ENCODE results near the gene DHFR.

DHFR gene

DNA sequence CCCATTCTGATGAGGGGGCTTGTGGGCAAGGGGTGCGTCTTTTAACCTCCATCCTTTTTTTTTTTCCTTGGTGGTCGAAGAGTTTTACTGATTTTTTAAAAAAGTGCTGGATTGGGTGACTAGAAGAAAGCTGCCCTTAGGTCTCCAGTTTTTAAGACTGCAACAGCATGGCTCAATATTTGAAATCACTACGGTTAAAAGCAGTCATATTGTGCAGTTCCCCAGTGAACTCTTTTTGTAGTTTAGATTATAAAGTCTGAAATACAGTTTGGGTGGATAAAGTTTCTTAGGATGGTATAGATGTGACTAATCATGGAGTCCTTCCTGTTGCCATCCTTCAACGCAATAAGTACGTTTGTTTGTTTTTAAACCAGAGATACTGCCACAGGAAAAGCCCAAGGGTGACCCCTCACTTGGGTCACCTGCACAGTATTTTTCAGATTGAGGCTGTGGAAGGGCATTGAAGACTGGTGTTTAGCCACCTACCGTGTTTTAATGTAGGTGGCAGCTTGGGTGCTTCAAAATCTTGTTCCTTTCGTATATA is 520 bp upstream of the DHFR start:
- no peak for DNase-seq (ENCODE audit: low spot score)

DNA sequence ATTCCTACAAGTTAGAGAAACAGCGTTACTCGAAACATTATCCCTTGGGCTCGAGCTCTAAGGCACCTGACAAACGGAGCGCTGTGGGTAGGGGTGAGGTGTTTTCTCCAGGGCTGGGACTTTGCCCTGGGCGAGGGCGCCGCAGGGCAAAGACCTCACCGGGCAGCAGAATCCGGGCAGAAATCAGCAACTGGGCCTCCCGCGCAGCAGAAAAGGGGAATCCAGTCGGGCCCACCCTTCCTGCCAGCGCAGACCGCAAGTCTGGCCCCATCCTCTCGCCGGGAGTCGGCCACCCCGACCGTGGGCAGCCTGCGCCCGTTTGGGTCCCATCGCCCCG is 761 bp downstream of the DHFR start:
- DNase-seq (ENCODE audit: low spot score) = no peak

DNA sequence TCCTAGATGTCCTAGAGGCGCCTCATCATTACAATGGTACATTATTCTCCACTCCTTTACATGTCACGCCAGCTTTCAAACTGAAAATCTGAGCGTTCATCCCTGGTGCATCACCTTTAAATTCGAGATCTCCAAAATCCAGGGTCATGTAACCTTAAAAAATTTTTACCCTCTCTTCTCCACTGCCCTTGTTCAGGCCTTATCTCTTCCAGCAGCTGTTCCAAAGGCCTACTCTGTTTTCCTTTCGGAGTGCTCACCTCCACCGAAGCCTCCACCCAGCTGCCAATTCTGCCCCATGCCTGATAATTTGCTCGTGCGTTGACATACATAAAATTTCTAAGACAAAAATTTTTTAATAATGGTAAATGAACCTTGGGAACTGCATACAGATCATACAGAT is 1.3 kb downstream of the DHFR start:
- DNase-seq (ENCODE audit: low spot score) = no peak

DNA sequence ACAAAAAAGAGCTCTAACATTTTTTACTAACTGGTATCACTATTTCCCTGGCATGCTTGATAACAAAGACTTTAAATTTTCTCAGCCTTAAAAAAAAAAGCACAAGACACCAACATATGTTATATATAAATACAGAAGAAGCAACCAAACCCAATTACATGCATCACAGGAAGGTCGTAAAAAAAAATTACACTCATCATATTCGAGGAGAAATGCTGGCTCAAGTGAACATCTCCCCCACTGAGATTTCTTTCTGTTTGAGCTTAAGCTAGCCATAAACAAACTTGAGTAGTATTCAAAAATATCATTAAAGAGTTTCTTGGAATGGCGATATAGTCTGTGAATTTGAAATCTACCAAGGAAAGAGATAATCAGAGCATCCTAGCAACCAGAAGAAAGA is 7.9 kb downstream of the DHFR start:
- no peak for DNase-seq (ENCODE audit: low spot score)

DNA sequence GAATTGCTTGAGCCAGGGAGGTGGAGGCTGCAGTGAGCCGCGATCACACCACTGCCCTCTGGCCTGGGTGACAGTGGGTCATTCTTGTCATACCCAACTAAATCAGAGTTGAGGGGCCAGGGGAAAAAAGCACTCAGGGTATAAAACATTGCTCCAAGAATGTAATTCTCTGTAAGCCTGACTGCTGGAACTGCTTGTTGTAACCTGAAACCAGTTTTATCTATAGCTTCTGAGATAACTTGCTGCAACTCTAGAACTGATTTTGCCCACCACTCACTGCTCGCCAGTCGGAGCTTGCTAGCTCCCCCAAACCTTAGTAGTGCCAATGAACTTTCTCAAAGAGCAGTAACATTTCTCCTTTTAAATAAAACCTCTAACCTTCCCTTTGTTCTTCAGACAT is 9.9 kb downstream of the DHFR start:
- DNase-seq (ENCODE audit: low spot score) = no peak

DNA sequence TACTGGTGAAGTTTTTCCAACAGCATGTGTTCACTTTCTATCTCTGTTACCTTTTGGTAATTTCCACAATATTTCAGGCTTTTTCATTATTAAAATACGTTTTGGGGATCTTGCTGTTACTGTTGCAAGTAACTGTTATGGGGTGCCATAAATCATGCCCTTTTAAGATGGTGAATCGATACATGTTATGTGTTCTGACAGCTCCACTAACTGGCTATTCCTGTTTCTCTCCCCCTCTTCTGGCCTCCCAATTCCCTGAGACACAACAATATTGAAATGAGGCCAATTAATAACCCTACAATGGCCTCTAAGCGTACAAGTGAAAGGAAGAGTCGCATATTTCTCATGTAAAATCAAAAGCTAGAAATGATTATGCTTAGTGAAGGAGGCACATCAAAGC is 13.4 kb downstream of the DHFR start:
- DNase-seq (ENCODE audit: low spot score) = no peak

DNA sequence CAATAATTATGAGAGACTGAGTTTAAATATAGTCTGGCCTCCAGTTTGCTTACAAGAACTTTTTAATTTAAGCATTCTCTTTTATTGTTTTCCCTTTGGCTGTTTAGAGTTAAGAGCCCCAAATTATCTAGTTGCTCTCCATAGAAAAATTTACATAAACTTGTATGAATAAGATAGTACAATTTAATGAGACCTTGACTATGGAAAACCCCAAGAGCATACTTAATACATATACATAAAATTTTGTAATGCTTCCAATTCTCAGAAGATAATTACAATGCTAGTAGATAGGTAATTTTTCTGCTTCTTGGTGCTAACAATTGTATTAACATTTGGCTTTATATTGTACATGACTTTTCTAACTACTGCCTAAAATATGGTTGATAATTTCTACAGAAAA is 20.6 kb downstream of the DHFR start:
- DNase-seq (ENCODE audit: low spot score) = no peak

DNA sequence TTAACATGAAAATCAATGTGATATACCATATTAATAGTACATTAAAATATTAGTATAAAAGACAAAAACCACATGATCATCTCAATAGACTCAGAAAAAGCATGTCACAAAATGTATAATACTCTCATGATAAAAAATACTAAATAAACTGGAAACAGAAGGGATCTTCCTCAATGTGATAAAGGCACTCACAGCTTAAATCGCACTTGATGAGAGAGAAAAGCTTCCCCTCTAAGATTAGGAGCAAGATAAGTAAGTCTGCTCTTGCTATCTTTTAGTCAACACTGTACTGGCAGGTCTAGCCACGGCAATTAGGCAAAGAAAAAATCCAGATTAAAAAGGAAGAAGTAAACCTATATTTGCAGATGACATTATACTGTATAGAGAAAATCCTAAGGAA is 22.1 kb downstream of the DHFR start:
- no peak for DNase-seq (ENCODE audit: low spot score)

DNA sequence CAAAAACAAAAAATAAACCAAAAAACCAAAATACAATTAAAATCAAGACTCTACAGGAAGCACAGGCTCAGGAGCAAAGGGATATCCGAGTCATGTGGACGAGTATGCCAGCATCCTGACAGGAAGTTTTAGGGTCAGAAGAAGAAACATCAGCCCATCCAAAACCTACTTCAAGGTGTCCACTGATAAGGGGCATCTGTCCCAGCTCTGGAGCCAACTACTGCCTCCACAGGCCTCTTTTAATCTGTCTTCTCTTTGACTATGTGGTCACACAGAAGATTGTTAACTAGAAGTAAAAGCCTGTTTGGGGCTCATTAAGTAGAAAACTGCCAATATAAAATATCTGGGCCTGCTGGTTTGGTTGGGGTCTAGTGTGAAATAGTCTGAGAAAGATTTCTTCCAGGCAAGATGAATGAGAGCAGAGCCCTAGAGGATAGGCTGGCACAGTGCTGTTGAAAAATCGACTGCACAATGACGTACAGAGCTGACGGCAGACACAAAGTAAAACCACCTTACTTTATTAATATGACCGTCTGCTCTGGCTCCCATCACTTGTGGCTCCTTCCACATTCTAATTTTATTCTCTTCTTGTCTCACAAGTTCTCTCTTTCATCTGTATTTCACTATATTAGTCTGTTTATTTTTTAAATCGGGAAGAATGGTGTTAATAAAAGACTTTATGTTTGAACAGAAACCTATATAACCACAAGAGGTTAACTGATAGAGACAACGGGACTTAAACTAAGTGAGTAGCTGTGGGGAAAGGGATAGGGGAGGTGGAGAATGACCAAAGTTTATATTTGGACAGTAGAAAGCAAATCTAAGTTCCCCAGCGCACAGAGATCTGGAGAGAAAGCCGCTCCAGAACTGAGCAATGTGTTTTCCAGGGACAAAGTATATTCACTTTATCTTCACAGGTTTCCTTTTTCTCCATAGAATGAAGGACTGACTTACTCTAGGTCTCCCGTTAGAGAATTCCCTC is 23.2 kb downstream of the DHFR start:
- DNase-seq (ENCODE audit: low spot score) = no peak

DNA sequence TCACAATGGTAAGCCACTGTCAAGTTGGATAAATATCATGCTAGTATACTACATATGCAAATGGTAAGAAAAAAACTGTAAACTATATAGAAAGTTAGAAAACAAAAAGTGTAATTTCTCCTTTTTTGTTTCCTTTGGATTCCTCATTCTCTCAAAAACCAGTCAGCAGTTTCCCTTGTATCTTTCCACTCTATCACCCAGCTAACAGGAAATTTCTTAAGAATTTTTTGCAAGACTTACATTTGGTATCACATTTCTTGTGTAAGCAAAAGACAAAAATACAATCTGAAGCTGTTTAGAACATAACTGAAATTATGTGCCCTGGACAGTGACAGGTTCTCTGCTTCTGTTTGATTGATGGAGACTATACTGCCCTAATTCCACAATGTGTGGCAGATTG is 25.5 kb downstream of the DHFR start:
- DNase-seq (ENCODE audit: low spot score) = no peak

DNA sequence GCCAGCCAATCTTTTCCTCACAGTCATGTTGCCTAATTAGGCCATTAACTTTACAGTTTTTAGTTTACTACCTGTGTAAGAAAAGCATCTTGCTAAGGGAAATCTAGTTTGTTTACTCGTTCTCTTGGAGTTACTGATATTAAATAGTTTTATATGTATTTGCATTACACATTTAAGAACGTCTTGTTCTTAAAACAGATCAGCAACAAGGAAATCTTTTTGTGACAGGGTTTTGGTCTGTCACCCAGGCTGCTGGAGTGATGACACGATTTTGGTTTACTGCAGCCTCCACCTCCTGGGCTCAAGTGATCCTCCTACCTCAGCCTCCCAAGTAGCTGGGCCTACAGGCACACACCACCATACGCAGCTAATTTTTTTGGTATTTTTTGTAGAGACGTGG is 29.6 kb downstream of the DHFR start:
- no peak for DNase-seq (ENCODE audit: low spot score)

DNA sequence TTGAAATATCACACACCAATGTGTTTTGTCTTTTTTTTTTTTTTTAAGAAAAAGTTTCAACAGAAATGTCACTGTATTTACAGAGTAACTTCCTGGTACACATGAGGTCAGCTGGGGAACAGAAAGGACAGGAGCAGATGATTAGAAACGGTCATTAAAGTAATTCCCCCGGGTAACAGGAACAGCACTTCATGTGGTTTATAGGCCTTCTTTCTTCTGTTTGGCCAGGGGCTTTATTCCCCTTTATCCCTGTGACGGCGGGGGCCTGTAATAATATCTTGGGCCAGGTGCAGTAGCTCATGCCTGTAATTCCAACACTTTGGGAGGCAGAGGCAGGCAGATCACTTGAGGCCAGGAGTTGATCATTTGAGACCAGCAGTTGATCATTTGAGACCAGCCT is 30.8 kb downstream of the DHFR start:
- DNase-seq (ENCODE audit: low spot score) = no peak

DNA sequence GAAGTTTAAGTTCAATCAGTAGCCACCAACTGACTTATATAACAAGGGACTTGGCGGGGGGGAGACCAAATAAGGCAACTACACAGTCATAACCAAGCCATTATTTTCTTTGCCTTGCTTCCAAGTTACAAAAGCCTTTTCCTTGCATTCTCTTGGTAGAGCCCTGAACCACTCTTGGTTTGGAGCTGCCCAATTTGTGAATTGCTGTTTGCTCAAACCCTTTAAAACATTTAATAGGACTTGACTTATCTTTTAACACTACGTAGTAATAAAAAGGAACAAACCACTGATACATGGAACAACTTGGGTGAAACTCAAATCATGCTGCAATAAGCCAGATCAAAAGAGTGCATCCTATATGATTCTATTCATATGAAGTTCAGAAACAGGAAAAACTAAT is 32.0 kb downstream of the DHFR start:
- DNase-seq (ENCODE audit: low spot score) = no peak

DNA sequence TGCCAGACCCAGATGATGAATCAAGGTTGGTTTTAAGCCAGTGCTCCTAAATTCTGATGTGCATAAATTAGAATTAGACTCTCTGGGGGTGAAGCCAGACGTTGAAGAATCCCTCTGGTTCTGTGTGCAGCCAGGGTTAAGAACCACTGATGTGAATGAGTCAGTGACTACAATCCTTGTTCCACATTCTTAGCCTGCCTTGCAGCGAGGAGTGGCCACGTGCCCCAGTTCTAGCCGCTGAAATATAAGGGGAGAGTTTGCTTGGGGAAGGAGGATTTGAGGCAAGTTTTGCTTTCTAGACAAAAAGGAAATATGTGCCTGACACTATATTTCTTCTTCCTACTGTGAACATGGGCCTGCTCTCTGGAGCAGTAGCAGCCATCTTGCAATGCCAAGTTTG is 34.6 kb downstream of the DHFR start:
- no peak for DNase-seq (ENCODE audit: low spot score)

DNA sequence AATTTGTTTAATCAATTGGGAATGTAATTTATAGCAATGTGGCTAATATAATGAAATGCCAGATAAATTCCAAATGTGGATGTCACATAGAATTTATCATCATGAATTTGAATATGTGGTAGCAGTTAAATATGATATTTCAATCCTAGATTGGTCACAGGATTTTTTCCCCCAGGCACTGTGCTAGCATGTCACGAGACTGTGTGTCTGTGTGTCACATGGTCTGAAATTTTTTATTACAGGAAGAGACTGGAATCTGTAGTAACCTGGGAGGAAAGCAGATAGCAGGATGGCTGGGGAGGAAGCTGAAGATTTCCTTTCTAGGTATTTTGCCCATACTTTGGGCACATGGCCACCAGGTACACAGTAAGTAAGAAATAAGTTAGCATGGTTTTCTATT is 35.7 kb downstream of the DHFR start:
- DNase-seq (ENCODE audit: low spot score) = no peak

DNA sequence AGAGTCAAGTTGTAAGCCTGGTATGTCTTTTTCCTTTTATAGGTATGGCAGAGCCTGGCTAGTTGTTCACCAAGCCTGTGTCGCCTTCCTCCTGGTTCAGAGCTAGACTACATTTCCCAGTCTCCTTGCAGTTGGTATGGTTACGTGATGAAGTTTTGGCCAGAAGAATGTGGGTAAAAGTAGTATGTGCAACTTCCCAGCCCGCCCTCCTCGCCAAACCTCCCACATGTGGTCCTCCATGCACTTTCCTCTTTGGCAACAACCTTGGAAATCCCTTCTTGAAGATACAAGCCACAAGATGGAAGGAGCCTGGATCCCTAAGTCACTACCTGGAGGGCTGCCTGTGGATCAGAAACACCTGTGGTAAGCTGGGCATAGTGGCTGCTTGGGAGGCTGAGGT is 36.3 kb downstream of the DHFR start:
- DNase-seq (ENCODE audit: low spot score) = no peak

DNA sequence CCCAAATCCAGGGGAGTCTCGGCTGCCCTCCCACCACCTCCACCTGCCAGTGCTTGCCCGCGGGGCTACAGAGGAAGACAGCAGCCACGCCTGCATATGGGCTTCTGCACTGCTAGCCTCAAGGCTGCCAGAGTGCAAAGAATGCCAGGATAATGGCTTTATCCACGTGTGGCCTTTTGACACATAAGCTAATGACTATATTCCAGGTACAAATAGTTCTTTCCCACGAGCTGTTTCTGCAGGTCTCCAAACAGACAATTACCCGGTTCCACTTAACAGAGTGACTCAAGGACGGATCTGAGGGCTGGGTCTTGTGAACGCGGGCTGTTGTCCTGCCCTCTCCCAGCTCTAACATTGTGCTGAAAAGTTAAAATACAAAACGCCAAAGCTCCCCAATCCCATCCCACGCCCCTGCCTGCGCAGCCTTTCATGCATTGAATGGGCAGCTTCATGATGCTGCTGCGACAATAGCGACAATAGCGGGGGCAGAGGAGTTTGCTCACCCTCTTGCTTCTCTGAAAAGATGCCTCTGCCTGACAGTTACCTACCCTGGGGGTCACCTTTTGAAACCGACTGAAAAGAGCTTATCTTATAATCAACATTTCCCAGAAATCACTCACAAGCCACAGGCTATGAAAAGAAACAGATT is 39.4 kb downstream of the DHFR start:
- DNase-seq (ENCODE audit: low spot score) = no peak

DNA sequence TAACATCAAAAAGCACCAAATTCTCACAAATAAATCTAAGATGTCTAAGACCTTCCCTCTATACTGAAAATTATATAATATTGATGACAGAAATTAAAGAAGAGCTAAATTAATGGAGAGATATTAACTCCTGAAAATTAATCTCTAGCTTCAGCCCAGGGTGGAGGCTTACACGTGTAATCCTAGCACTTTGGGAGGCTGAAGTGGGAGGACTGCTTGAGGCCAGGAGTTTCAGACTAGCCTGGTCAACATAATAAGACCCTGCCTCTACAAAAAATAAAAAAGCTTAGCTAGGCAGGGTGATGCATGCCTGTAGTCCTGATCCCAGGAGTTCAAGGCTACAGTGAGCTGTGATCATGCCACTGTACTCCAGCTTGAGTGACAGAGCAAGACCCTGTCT is 45.1 kb downstream of the DHFR start:
- DNase-seq (ENCODE audit: low spot score) = no peak

DNA sequence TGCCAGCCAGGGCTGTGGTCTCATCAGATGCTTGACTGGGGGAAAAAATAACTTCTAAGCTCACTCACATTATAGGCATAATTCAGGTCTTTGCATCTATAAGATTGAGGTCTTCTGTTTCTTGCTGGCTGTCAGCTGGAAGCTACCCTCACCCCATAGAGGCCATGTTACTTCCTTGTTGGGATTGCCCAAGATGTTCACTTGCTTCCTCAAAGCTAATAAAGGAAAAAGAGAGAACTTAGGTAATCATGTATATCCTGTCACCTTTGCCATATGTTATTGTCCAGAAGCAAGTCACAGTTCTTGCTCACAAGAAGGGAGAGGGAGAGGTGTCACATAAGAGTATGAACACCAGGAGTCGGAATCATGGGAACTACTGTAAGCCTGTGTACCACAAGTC is 46.1 kb downstream of the DHFR start:
- DNase-seq (ENCODE audit: low spot score) = no peak

DNA sequence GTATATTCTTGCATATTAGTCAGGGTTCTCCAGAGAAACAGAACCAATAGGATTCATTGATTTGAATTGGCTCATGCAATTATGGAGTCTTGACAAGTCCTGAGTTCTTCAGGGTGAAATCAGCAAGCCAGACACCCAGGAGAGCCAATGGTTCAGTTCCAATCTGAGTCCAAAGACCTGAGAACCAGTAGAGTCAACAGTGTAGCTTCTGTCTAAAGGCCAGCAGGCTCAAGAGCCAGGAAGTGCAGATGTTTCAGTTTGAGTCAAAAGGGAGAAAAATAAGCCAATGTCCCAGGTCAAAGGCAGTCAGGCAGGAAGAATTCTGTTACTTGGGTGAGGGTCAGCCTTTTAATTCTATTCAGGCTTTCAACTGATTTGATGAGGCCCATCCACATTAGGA is 47.0 kb downstream of the DHFR start:
- DNase-seq (ENCODE audit: low spot score) = no peak

DNA sequence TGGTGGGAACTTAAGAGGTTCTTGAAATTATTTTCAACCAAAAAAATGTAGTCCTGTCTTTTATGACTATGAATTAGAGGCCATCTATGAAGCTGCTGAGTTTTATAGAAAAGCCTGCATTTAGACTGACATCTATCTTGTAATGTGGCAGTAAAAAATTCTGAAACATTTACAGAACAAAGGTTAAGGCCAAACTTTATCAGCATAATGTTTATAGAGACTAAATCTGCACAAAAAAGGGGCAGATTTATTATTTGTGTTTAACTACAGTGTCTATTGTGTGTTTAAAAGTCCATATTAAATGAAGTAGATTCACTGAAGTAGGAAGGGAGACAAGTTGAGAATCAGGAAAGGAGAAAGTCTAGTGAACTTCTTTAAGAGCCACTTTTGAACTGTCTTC is 47.4 kb downstream of the DHFR start:
- no peak for DNase-seq (ENCODE audit: low spot score)

DNA sequence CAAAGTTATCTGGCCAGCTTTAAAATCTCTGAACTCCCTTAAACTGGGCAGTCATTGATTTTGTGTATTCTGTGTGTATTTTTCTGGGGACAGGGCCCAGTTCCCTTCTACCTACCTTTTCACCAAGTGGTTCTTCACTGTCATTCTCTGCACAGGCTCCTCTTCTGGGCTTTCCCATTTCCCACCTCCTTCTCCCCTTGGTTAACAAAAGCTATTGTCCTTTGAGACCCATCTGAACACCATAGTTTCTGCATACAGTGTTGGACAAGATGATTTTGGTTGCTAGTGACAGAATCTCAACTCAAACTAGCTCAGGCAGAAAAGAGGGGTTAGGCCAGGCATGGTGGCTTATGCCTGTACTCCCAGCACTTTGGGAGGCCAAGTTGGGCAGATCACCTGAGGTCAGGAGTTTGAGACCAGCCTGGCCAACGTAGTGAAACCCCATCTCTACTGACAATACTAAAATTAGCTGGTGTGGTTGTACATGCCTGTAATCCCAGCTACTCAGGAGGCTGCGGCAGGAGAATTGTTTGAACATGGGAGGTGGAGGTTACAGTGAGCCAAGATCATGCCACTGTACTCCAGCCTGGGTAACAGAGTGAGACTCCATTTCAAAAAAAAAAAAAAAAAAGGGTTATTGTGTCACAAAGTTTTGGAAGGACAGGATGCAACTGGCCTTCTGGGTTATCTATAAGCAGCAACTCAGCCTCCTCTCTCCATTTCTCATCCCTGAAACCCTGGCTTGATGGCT is 53.7 kb downstream of the DHFR start:
- no peak for DNase-seq (ENCODE audit: low spot score)

DNA sequence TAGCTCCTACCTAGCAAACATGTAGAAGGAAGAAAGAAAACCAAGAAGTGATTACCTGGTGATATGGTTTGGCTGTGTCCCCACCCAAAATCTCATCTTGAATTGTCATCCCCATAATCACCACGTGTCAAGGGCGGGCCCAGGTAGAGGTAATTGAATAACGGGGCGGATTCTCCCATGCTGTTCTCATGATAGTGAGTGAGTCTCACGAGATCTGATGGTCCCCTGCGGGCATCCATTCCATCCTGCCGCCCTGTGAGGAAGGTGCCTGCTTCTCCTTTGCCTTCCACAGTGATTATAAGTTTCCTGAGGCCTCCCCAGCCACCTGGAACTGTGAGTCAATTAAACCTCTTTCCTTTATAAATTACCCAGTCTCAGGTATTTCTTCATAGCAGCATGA is 57.3 kb downstream of the DHFR start:
- no peak for DNase-seq (ENCODE audit: low spot score)

Data from CD4-positive, alpha-beta T cell treated with Interleukin-2 at 100 ng/mL for 4 hours (primary cell).